Ecto neural progenitor cell (in vitro differentiated cells): ENCODE data around the gene MARCHF10.

Source experiments
- DNase-seq: peaks from one replicate; pipeline ENCODE4 v3.0.0-alpha.2; 2018; ENCODE audit warnings: low spot score

MARCHF10 gene

GRCh38 chr17:62750631-62751051, 57.5 kb downstream of the MARCHF10 start:
- peak; percentile 64 for DNase-seq

- no peak for DNase-seq
Measured at GRCh38 chr17:62749926-62750325, 58.2 kb downstream of the MARCHF10 start.

- DNase-seq, result no peak
Measured at GRCh38 chr17:62746941-62747340, 61.2 kb downstream of the MARCHF10 start.

GRCh38 chr17:62745806-62746205, 62.3 kb downstream of the MARCHF10 start:
- DNase-seq, result no peak

GRCh38 chr17:62744259-62744658, 63.9 kb downstream of the MARCHF10 start:
- no peak for DNase-seq

- no peak for DNase-seq
Measured at GRCh38 chr17:62741290-62741689, 66.8 kb downstream of the MARCHF10 start.

GRCh38 chr17:62739645-62740388, 68.3 kb downstream of the MARCHF10 start:
- no peak for DNase-seq

GRCh38 chr17:62738281-62738680, 69.8 kb downstream of the MARCHF10 start:
- no peak for DNase-seq

- no peak for DNase-seq
Measured at GRCh38 chr17:62737513-62737912, 70.6 kb downstream of the MARCHF10 start.

GRCh38 chr17:62735044-62735651, 73.0 kb downstream of the MARCHF10 start:
- no peak for DNase-seq

- no peak for DNase-seq
Measured at GRCh38 chr17:62732125-62732524, 76.0 kb downstream of the MARCHF10 start.

GRCh38 chr17:62727916-62728672, 80.0 kb downstream of the MARCHF10 start:
- no peak for DNase-seq

- no peak for DNase-seq
Measured at GRCh38 chr17:62725791-62726249, 82.3 kb downstream of the MARCHF10 start.

GRCh38 chr17:62724398-62725146, 83.5 kb downstream of the MARCHF10 start:
- DNase-seq, result no peak

GRCh38 chr17:62723842-62724241, 84.3 kb downstream of the MARCHF10 start:
- DNase-seq, result no peak

GRCh38 chr17:62722625-62723024, 85.5 kb downstream of the MARCHF10 start:
- DNase-seq, result no peak

GRCh38 chr17:62720126-62720850, 87.8 kb downstream of the MARCHF10 start:
- no peak for DNase-seq

GRCh38 chr17:62719586-62719985, 88.5 kb downstream of the MARCHF10 start:
- DNase-seq, result no peak

GRCh38 chr17:62718429-62718828, 89.7 kb downstream of the MARCHF10 start:
- DNase-seq, result peak; percentile 44

GRCh38 chr17:62717889-62718288, 90.2 kb downstream of the MARCHF10 start:
- peak; percentile 37 for DNase-seq

GRCh38 chr17:62717589-62717855, 90.6 kb downstream of the MARCHF10 start:
- DNase-seq, result no peak
